ENCODE data around the gene TESK1.

DNA sequence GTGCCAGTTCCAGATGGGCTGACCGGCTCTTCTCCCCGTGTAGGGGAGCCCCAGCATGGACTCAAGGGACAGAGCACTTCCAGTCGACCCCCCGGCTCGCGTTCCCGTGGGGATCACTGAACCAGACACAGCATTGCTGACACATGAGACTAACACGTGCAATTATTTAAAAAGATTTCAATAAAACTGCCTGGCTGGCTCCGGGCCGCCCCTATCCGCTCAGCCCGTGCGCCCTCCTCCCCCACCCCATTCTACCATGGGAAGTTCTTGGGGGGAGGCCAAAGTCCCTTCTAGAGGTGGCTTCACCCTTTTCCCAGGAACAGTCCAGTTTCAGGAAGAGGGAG lies 4.7 kb downstream of the TESK1 start:
- TF ChIP-seq CTCF (IDR thresholded peaks at IDR 0.05) (no peak), POLR2A (IDR thresholded peaks at IDR 0.05) (no peak)
